OCI-M1 (cell line): ENCODE measurements around the gene SP3.

Experiments used
- DNase-seq: peaks from one replicate; lab custom pipeline; 2025; lab: John Stamatoyannopoulos, UW

Gene SP3

GRCh38 chr2:173996766-173997165, 31.6 kb upstream of the SP3 start:
- no peak for DNase-seq

- no peak for DNase-seq
Measured at GRCh38 chr2:173993459-173993858, 28.3 kb upstream of the SP3 start.

- DNase-seq: no peak
Measured at GRCh38 chr2:173991856-173992588, 26.8 kb upstream of the SP3 start.

GRCh38 chr2:173990970-173991819, 26.0 kb upstream of the SP3 start:
- no peak for DNase-seq

DNA sequence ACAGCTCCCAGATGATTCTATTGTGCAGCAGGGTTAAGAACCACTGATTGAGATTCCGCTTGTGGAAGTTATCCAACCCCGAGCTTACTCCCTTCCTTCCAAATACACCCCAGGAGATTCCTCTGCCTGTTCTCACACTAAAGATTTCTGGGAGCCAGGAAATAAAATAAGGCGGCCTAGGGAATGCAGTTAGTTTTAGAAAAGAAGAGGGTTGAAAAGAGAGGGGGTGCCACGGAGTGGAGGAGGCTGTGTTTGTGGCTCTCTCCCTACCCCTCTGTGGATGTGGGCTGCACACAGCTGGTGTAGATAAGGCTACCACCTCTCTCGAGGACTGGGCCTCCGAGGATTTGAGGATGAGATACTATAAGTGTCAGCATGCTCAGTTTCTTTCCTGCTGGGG, 25.1 kb upstream of the SP3 start:
- no peak for DNase-seq

- DNase-seq: no peak
Measured at GRCh38 chr2:173989884-173990215, 24.7 kb upstream of the SP3 start.

DNA sequence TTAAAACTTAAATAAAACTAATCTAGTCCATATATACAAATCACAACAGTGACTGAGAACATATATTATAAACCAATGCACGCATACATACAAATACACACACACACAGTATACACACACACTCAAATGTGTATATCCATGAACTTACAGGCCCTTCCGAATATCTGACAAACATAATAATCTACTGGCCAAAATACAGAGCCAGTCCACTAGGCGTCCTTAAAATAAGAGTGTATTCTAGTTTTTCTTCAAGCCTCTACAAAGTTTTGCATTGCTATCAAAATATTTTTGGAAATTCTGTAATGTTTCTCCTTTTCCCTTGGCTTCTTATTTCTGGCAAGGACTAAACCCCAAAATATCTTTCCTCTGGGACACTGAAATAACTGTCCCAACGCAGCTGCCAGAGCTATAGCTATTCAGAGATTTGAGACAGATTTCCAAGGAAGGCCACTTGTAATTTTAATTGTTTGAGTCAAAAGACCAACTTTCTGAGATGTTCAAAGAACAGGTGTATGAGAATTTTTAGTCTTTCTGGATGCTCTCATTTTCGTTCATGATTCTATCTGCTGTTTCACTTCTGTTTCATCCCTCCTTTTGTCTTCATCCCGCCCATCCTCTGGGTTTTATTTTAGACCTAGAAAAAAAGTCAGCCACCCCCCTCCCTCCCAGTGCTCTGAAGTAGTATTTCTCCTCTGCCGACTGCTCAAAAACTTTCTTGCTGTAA, 24.1 kb upstream of the SP3 start:
- no peak for DNase-seq

DNA sequence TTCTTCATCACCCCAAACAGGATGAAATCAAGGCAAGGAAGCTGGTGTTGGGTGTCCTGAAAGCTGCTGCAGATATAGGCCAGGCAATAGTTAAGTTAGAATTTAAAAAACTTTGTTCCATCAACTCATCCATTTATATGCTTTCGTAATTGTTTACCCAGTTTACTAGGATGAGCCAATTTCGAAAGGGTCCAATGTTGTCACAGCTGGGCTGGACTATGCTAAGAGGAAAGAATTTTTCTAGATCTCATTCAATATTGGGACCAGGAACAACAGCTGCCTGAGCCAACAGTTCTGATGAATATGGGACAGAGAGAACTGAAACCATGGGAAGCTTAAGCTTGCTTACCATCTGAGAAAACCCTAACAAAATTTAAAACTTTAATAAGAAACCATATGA, 21.6 kb upstream of the SP3 start:
- no peak for DNase-seq

- no peak for DNase-seq
Measured at GRCh38 chr2:173985605-173985992, 20.4 kb upstream of the SP3 start.

DNA sequence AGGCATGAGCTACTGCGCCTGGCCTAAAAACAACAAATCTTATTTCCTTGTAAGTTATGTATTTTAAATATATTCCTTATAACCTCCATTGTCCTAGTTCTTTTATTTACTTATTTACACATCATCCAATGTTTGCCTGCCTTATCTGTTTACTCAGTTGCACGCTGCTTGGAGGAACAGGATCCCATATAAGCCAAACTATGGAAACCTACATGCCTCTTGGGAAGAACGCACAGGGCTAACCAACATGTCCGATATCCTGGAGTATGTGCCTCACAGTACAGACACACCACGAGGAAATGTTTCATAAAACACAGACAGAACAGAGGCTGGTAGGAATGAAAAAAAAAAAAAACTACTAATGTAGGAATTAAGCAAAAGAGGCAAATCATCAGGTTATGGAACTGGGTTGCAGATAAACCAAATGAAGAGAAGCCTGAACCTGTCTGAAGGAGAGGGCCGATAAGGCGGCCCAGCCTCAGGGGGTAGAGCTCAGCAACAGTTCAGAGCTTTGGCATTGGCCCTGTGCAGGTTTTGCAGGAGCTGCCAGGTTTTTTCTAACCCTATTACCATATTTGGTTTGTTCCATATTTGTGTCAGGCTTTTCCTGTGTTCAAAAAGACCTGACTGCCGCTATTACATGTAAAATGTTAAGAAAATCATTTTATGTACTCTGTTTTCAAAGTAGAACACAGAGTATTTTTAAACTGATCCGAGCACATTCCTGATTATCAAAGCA, 19.9 kb upstream of the SP3 start:
- DNase-seq: no peak

GRCh38 chr2:173983391-173983871, 18.3 kb upstream of the SP3 start:
- DNase-seq: no peak

GRCh38 chr2:173982918-173983317, 17.7 kb upstream of the SP3 start:
- no peak for DNase-seq

- DNase-seq: no peak
Measured at GRCh38 chr2:173982182-173982714, 17.1 kb upstream of the SP3 start.

DNA sequence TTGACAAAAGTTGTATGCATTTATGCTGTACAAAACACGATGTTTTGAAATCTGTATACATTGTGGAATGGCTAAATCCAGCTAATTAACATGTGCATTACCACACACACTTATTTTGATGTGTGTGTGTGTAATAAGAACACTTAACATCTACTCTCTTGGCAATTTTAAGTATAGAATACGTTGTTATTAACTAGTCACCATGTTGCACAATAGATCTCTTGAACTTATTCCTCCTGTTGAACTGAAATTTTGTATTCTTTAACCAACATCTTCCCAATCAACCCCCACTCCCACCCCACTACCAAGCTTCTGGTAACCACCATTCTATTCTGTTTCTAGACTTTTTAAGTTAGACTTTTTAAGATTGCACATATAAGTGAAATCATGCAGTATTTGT, 16.3 kb upstream of the SP3 start:
- DNase-seq: no peak

- DNase-seq: no peak
Measured at GRCh38 chr2:173979751-173980351, 14.7 kb upstream of the SP3 start.

DNA sequence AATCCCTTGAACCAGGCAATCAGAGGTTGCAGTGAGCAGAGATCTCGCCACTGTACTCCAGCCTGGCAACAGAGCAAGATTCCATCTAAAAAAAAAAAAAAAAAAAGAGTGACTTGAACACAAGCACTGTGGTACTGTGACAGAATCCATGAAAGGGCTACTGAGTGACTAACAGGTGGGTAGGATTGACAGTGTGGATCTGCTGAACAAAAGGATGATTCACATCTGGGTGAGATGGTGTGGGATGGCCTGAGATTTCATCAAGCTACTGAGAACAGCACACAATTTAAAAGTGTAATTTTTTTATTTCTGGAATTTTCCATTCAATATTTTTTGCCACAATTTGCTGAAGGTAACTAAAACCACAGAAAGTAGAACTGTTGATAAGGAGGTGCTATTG, 13.3 kb upstream of the SP3 start:
- DNase-seq: no peak

GRCh38 chr2:173972636-173973035, 7.5 kb upstream of the SP3 start:
- no peak for DNase-seq

GRCh38 chr2:173972165-173972564, 7.0 kb upstream of the SP3 start:
- DNase-seq: no peak

GRCh38 chr2:173970516-173970924, 5.3 kb upstream of the SP3 start:
- DNase-seq: peak; percentile 34

DNA sequence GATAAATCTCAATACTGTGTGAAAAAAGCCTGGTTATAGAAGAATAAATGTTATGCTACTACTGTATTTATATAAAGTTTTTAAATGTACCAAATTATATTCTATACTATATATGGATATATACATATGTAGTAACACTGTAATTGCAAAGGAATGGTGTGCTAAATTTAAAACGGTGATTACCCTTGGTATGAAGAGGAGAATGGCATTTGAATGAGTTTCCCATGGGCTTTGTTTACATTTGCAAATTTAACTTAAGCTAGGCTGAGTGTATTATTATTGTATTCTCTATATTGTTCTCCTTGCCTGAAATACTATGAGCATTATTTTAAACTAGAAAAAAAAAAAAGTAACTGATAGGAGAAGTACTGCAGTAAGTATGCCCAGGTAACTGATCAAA, 4.7 kb upstream of the SP3 start:
- no peak for DNase-seq

DNA sequence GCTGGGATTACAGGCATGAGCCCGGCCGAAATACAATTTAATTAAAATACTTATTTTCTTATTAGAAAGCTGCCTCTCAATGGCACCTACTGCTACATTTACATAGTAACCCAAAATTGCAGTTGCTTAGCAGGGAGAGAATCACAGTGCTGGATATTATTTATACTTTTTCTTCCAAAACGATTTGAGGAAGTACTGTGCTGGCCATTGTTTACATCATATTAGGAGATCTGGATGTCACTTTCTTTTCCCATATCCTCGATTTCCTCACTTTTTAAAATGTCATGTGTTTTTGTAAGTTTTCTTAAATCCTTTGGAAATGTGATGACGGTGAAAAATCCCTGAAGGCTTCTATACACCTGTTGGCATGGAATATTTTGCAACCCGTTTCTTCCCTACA, 3.4 kb upstream of the SP3 start:
- DNase-seq: peak; percentile 11
